HG03045 (cell line): ENCODE data around the gene RRP1.
"Not testable (repeated sequence)": the region's sequence is repeated elsewhere in the genome, so short reads cannot be mapped to it uniquely, and the experiment has no call there.

ENCODE experiments used
- ATAC-seq: cut with Tn5 transposase; IDR thresholded peaks from one replicate; pipeline ENCODE4 v1.9.1; 2021; ENCODE audit warnings: mild to moderate bottlenecking, moderate library complexity; ENCODE audit not compliant: unreplicated experiment

The RRP1 gene

DNA sequence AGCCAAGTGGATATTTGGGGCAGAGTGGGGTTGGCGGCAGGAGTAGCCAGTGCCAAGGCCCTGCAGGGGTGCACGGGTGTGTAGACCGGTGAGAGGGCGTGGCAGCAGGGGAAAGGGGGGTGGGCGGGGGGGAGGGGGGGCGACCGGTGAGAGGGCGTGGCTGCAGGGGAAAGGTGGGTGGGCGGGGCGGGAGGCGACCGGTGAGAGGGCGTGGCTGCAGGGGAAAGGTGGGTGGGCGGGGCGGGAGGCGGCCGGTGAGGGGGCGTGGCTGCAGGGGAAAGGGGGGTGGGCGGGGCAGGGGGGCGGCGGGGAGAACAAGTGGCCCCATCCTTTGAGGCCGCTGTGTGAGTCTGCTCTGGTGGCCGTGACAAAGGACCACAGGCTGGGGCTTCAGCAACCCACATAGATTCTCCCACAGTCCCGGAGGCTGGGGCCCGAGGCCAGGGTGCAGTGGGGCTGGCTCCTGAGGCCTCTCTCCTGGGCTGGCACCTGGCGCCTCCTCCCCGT lies 25.8 kb downstream of the RRP1 start:
- no peak for ATAC-seq

DNA sequence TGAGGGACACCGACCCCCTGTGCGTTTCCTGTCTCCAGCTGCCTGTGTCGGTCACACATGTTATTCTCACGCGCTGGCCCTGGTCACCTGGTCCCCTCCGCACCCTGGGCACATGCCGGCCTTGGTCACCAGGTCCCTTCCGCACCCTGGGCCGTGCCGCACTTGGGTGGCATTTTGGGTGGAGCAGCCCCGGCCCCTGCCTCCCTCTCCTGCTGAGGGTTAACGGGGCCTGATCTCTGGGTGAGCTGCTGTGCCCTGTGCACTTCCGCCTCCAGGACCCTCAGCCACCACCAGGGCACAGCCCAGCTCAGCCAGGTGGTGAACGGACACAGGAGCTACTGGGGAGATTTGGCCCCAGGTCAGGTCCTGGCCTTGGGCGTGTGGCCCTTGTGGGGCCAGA lies 26.6 kb downstream of the RRP1 start:
- no peak for ATAC-seq

DNA sequence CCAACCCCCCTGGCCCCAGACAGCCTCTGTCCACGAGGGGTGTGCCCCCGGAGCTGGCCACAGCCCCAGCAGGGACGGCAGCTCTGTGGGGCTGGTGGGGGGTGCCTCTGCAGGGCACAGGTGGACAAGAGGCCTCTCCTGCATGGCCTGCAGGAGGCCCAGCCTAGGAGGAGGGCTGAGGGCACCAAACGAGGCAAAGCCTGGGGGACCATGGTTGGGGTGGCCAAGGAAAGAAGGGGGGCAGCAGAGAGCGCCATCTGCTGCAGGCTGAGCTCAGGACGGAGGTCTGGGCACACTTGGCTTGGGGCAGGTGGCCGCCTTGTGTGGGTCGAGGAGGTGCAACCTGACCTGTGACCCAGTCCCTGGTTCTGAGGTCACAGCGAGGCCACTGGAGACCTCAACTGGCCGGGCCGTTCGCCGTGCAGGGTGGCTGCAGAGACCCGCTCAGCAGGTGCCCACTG lies 27.3 kb downstream of the RRP1 start:
- ATAC-seq, result no peak

DNA sequence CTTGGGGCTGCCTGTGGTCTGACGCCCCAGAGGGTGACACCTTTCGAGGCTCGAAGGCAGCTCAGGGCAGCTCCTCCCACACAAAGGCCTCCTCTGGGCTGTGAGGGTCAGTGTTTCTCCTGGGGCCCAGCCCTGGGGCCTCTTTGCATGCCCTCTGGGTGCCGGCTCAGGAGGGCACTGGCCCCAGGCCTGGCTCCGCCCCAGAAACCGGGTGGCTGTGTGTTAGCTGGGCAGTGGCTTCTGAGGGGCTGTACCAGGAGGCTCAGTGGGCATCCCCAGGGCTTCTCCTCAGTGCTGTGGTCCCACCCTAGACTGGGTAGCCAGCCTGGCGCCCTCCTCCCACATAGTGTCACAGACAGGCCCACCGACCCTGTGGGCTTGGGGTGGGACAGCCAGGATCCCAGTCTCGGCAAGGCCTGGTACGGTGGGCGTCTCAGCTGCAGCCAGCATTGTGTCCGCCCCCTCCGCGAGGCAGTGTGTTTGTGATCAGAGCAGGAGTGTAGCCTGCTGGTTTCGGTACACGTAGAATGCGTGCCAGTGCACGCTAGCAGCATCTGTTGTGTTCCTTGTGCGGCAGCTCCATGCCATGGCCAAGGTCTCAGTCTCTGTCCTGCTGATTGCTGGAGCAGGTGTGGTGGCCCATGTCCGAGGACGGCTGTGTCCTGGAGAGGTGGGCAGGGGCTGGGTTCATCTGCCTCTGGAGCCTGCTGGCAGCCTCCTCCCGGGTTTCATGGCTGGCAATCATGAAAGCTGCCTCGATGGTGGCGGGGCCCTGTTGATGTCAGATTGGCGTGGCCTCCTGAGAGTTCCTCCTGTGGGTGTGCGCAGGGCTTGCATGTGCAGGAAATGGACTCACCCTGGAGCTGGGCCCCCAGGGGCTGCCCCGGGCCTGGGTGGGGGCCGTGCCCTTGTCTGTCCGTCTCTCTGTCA lies 28.0 kb downstream of the RRP1 start:
- no peak for ATAC-seq

DNA sequence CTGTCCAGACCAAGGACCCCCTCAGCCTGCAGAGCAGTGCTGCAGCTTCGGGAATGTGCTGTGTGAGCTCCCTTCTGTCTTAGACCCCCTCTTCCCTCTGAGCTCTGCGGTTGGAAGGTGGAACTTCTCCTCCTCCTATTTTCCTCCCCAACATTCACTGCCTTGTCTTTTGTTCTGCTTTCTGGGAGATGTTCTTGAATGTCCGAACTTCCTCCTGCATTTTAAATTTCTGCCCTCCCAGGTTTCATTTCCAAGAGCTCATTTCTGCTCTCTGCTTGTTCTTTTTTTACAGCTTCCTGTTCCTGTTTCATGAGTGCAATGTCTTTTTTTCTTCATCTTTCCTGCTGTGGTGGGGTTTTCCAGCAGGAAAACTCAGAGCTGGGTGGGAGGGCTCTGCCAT lies 29.3 kb downstream of the RRP1 start:
- ATAC-seq, result no peak

DNA sequence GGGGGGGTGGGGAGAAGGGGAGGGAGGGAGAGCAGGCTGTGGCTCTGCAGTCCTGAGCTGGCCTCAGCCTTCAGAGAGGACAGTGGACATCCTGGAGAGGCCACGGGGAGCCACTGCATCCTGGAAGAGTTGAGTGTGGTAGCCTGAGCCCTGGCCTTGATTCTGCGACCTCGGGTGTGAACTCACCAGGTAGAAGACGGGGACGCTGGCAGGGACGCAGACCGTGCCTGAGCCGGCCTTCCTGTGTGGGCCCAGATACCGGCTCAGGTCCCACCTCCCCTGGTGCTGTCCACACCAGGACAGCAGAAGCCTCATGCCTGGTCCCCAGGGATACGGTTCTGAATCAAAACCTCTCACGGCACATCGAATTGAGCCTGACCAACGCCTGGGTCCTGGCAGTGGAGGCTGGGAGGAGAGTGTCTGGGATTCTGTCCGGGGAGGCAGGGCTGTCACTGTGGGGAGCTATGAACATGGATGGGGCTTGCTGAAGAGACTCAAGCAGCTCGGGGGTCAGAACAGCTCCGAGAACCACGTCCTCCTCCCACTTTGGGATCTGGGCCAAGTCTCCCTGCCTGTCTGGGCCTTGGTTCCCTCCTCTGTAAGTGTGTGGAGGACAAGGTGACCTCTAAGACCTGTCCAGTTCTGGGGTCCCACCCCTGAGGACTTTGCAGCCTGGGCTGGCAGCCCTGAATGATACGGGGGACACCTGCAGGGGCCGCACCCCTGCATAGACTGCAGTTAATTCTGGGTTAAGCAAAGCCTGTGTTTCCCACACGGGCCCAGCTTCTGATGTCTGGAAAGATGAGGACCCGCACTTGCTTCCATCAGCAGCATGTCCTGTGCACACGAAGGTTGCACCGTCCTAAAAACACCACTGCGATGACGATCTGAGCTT lies 30.4 kb downstream of the RRP1 start:
- ATAC-seq, result no peak

DNA sequence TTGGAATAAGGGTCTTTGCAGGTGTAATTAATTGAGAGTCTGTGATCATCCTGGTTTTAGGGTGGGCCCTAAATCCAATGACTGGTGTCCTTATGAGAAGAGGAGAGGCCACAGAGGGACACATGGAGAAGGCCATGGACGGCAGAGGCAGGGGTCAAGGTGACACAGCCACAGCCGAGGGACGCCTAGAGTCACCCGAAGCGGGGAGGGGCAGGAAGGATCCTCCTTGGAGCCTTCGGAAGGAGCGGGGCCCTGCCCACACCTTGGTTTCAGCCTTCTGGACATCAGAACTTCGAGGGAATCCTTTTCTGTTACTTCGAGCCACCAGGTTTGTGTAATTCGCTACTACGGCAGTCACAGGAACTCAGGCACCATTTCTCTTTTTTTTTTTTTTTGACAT lies 31.1 kb downstream of the RRP1 start:
- ATAC-seq, result no peak

DNA sequence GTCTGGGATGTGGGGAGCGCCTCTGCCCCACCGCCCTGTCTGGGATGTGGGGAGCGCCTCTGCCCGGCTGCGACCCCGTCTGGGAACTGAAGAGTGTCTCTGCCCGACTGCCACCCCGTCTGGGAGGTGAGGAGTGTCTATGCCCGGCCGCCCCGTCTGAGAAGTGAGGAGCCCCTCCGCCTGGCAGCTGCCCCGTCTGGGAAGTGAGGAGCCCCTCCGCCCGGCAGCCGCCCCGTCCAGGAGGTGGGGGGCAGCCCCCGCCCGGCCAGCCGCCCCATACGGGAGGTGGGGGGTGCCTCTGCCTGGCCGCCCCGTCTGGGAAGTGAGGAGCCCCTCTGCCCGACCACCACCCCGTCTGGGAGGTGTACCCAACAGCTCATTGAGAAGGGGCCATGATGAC lies 32.8 kb downstream of the RRP1 start:
- not testable (repeated sequence) for ATAC-seq

DNA sequence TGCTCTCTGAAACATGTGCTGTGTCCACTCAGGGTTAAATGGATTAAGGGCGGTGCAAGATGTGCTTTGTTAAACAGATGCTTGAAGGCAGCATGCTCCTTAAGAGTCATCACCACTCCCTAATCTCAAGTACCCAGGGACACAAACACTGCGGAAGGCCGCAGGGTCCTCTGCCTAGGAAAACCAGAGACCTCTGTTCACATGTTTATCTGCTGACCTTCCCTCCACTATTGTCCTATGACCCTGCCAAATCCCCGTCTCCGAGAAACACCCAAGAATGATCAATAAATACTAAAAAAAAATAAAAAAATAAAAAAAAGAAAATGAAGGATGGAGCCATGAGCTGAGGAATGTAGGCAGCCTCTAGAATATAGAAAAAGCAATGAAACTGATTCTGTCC lies 33.4 kb downstream of the RRP1 start:
- ATAC-seq, result not testable (repeated sequence)

DNA sequence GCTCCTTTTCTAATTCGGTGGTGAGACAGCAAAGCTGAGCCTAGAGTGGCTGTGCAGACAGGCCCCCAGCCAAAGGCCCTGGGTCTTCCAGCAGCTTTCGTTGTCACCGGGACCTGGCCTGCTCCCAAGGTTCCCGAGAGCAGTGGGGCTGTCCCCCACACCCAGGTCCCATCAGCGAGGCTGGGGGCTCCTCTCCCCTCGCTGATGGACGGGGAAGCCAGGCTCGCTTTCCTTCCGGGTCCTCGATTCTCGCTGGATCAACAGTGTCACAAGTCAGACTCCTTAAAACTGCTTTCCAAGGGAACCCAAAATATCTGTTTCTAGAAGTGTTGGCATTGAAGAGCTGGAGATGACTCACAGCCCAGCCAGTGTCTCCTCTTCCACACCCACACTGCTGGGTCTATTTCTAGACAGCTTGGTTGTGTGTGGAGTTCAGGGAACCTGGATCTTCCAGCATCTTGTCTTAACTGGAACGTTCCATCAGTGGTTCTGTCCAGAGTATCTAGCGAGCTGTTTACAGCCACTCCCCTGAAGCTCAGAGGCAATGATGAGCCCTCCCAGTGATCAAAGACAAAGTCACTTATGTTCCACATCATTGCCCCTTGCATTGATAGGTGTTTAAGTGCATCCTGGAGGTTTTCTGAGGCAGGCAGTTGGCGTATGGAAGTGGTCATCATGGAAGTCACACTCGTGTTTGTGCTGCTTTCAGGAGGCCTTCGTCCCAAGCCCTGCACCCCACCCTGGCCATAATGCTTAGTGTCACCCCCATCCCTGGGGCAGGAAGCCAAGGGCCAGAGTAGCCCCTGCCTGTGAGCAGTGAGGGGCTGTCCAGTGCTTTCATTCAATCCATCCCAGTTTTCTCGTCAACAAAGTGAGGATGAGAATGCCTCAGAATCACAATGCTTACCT lies 35.2 kb downstream of the RRP1 start:
- no peak for ATAC-seq

DNA sequence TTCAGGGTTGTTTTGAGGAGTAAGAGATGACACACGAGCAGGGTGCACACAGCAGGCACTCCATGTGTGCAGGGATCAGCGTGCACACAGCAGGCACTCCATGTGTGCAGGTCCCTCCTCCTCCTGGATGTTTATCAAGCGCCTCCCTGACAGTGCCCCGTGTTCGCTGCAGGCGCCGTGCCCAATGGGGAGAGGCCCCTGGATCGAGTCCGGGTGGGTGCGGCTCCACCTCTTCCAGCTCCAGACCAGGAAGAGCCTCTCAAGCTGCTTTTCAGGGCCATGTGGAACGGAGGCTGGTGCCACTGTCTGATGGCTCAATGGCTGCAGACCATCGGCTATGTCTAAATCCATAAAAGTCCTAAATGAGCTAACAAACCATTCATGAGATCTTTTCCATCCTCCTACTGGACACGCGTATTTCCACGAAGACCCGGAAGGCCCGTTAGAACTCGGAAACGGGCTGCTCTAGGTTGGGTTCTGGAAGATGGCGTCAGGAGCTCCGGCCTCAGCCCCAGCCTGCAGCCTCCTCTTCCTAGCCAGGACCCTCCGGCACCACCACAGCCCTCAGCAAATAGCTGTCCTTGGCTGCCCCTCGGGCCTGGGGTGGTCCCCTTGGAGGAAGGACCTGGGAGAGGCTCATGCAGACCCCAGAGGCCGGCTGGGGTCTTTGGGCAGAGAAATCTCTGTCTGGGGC lies 36.0 kb downstream of the RRP1 start:
- ATAC-seq, result no peak

DNA sequence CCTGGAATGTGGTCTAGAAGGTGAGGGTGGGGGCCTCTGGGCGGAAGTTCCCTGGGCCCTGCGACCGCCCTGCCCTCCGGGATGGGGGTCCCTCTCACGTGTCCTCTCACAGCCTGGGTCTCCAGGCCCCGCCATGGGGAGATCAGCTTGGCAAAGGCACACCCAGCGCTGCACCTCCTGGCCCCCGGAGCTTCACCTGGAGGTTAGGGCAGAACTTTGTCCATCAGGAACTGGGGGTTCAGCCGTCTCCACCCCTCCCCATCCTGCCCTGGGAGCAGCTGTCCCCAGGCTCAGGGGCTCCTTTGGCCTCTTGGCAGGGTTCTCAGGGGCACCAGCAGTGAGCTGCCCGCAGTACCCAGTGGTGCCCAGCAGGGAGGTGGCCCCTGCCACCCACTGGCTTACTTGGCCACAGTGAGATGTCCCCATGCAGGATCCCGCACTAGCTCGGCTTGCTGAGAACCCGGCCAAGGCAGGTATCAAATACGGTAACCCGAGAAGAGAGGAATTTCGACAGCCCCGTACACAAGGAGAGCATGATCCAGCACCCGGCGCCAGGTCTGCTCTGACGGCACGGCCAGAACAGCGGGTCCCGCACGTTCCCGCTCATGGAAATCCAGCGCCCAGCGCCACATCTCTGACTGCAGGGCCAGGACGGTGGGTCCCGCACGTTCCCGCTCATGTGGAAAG lies 36.7 kb downstream of the RRP1 start:
- ATAC-seq, result no peak

DNA sequence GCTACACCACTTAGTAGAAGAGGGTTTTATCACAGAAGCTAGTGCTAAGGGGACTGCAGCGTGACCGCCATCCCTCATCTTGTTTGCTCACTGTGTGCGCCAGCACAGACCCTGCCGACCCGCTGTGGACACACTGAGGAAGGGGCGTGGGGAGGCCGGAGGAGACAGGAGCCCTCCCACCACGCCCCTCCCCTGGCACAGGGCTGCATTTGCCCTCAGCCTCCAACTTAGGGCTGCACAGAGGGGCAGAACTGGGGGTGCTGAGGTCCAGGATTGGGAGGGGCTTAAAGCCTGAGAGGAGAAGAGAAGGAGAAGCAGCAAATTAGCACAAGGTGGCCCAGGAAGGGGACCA lies 37.2 kb downstream of the RRP1 start:
- ATAC-seq, result no peak

DNA sequence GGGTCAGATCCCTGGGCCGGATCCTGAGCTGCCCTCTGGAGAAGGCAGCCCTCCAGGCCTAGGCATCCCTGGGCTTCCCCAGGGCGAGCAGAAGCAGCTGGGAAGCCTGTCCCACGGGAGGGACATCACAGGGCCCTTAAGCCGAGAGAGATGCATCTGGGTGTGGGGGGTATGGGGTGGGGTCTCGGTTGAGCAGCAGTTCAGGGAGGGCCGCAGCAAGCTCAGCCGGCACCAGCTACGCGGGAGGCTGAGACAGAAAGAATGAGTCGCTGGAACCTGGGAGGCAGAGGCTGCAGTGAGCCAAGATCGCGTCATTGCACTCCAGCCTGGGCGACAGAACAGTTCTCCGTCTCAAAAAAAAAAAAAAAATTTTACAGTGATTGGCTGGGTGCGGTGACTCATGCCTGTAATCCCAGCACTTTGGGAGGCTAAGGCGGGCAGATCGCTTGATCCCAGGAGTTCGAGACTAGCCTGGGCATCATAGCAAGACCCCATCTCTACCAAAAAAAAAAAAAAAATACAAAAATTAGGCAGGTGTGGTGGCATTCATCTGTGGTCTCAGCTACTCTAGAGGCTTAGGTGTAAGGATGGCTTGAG lies 37.7 kb downstream of the RRP1 start:
- ATAC-seq, result no peak

DNA sequence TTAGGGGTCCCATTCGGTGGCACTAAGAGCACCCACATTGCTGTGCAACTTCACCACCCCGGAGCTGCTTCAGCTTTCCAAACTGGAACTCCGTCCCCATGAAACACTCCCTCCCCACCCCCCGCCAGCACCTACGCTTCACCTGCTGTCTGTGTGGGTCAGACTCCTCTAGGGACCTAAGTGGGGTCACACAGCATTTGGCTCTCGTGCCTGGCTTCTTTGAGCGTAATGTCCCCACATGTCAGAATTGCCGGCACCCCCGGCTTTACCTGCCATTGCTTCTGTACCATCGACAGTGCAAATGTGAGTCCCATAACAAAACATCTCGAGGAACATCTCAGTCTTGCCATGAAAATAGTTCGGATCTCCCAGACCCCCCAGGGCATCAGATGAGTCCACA lies 39.8 kb downstream of the RRP1 start:
- ATAC-seq, result no peak

DNA sequence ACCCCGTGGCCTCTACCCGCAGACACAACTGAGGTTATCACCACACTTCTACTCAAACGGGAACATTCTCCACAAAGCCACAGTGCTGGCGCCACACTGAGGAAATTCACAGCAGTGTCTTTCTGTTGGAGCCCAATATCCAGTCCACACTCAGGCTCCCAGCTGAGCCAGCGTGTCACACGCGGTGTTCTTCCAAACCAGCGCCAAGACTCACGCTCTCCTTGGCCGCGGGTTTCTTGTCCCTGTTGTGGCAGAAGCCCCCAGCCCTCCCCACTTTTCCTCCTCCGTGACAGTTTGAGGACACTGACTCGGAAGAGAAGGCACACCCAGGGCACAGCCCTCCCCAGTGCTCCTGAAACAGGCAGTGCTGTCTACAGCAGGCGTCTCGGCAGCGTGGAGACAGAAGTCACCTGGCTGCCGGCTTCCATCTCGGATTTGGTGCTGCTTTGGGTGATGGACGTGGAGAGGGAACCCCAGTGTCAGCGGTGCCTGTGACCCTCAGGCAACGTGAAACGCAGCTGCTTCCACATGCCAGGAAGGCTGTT lies 40.3 kb downstream of the RRP1 start:
- ATAC-seq, result no peak

DNA sequence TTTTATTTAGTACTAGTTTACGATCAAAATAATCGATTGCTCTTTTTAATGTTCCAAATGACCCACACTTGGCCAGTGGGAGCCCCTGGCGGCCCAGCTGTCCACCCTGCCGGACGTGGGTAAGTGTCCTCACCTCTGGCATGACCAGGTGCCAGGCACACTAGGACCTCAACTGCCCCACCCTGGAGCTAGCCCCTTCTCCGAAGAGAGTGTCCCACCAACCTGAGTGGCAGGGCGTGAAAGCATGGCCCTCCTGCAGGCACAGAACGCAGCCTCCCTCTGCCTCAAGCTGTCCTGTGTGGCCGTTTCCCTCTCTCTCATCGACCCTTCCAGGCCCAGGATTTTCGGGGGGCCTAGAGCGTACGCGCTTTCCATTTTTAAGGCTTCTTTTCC lies 42.8 kb downstream of the RRP1 start:
- no peak for ATAC-seq

DNA sequence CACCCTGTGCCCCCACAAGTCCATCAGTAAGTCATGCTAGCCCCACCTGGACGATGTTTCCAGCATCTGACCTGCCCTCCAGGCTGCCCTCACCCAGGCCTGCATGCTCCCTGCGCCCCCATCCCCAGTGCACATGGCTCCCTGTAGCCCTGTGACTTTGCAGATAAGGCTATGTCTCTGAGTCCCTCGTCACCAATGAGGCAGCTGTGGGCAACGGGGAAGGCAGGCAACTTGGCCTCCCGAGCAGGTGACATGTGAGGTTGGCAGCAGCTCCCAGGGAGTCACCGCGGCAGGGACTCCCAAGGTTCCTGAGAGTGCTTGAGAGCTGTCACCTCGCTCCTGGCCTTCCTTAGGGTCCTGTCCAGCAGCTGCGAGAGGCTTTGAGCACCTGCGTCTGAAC lies 43.3 kb downstream of the RRP1 start:
- ATAC-seq, result no peak
